H7 (cell line): ENCODE data around the gene ZNF200. TPM values are rescaled to one million over a fixed set of nuclear protein-coding genes. Genes with fewer than 3 reads are reported as not detected.
"Not testable (repeated sequence)": the region's sequence is repeated elsewhere in the genome, so short reads cannot be mapped to it uniquely, and the experiment has no call there.

ENCODE experiments used
- DNase-seq: peaks from one replicate; pipeline ENCODE4 v3.0.0; 2012
- H3K27me3 ChIP-seq: 2 replicates; pipeline ENCODE4 v1.6.0; 2011; ENCODE audit warnings: mild to moderate bottlenecking, low read length; ENCODE audit not compliant: control insufficient read depth, insufficient read depth
- H3K36me3 ChIP-seq: replicated peaks from 2 replicates; pipeline ENCODE4 v1.5.1; 2011; ENCODE audit warnings: low read length; ENCODE audit not compliant: control insufficient read depth, insufficient read depth
- H3K4me3 ChIP-seq: 2 replicates; pipeline ENCODE4 v1.5.1; 2011; ENCODE audit warnings: low read depth, mild to moderate bottlenecking, control low read depth, low read length, moderate library complexity; ENCODE audit not compliant: insufficient read depth
- total RNA-seq: library from RNA; depleted of rRNA; stranded (reverse); fragments of >200 nt; shearing (Covaris generic); gene quantifications from 2 replicates; pipeline ENCODE4 v1.2.3, GENCODE V29; 2014; rRNA removed

The ZNF200 gene
- 9.1 and 13.1 TPM in 2 replicates for total RNA-seq

- peak within 1 kb of the TSS; percentile 89 for H3K4me3 ChIP-seq
- peak; percentile 96 for DNase-seq
- H3K27me3 ChIP-seq: no peaks in the 10 kb centered on the region
- peaks cover 11% of the 10 kb centered on the region for H3K36me3 ChIP-seq
These were observed at the start of gene ZNF200 for GRCh38 chr16:3234857-3235561. TSS of gene ZNF200 (minus strand) at chr16:3235158. CDS start at chr16:3233755, 1,403 bp downstream.

- Histone ChIP-seq H3K36me3 (peaks cover 18% of the 10 kb centered on the region), H3K27me3 (no peaks in the 10 kb centered on the region), H3K4me3 (peak overlapping the region; percentile 90)
- no peak for DNase-seq
These were observed 48.8 kb upstream of the ZNF200 start for GRCh38 chr16:3283543-3284447.

GRCh38 chr16:3282730-3283542 is 48.0 kb upstream of the ZNF200 start, which contains the start of gene ZNF263:
TSS of gene ZNF263 (plus strand) at chr16:3283491. CDS start at chr16:3283819, 328 bp downstream.
- no peaks in the 10 kb centered on the region for H3K27me3 ChIP-seq
- peak; percentile 98 for DNase-seq
- H3K36me3 ChIP-seq: peaks cover 15% of the 10 kb centered on the region
- peak within 1 kb of the TSS; percentile 90 for H3K4me3 ChIP-seq

- H3K4me3 ChIP-seq: peak overlapping the region; percentile 90
- H3K27me3 ChIP-seq: no peaks in the 10 kb centered on the region
- peaks cover 15% of the 10 kb centered on the region for H3K36me3 ChIP-seq
- no peak for DNase-seq
These were observed 47.3 kb upstream of the ZNF200 start for GRCh38 chr16:3282103-3282729.

- H3K36me3 ChIP-seq: peaks cover 10% of the 10 kb centered on the region
- H3K27me3 ChIP-seq: no peaks in the 10 kb centered on the region
- DNase-seq: no peak
- no peak overlapping the region for H3K4me3 ChIP-seq
These were observed 46.4 kb upstream of the ZNF200 start for GRCh38 chr16:3281222-3281820.

GRCh38 chr16:3276679-3277078 is 41.7 kb upstream of the ZNF200 start:
- Histone ChIP-seq H3K4me3 (no peak overlapping the region), H3K36me3 (no peaks in the 10 kb centered on the region), H3K27me3 (no peaks in the 10 kb centered on the region)
- DNase-seq: no peak

GRCh38 chr16:3274947-3275346 is 40.0 kb upstream of the ZNF200 start:
- H3K27me3 ChIP-seq: no peaks in the 10 kb centered on the region
- H3K36me3 ChIP-seq: no peaks in the 10 kb centered on the region
- H3K4me3 ChIP-seq: no peak overlapping the region
- no peak for DNase-seq

- Histone ChIP-seq H3K27me3 (no peaks in the 10 kb centered on the region), H3K36me3 (no peaks in the 10 kb centered on the region)
- no peak for DNase-seq
These were observed 39.5 kb upstream of the ZNF200 start for GRCh38 chr16:3274490-3274889.

GRCh38 chr16:3271281-3271680 is 36.3 kb upstream of the ZNF200 start:
- not testable (repeated sequence) for DNase-seq, H3K4me3 ChIP-seq, H3K36me3 ChIP-seq, H3K27me3 ChIP-seq

More at GRCh38 chr16:3274490-3274889, 39.5 kb upstream of the ZNF200 start:
- H3K4me3 ChIP-seq: no peak overlapping the region

- not testable (repeated sequence) for H3K36me3 ChIP-seq, DNase-seq, H3K27me3 ChIP-seq, H3K4me3 ChIP-seq
These were observed 35.8 kb upstream of the ZNF200 start for GRCh38 chr16:3270718-3271117.

GRCh38 chr16:3268294-3268693 is 33.3 kb upstream of the ZNF200 start:
- Histone ChIP-seq H3K4me3 (no peak overlapping the region), H3K27me3 (peaks cover 10% of the 10 kb centered on the region; the same call in 1 of the 2 replicates), H3K36me3 (no peaks in the 10 kb centered on the region)
- DNase-seq: no peak

- Histone ChIP-seq H3K36me3 (no peaks in the 10 kb centered on the region), H3K4me3 (no peak overlapping the region), H3K27me3 (peaks cover 11% of the 10 kb centered on the region; the same call in 1 of the 2 replicates)
- DNase-seq: peak; percentile 73
These were observed 32.0 kb upstream of the ZNF200 start for GRCh38 chr16:3266873-3267537.
